Mesendoderm (in vitro differentiated cells): Measurements from ENCODE around the gene CCDC69.

Experiments used
- DNase-seq: peaks from one replicate; pipeline ENCODE4 v3.0.0; 2013
- H2AK5ac ChIP-seq: 2 replicates; pipeline ENCODE4 v1.6.1; 2013; ENCODE audit warnings: low read length, inconsistent platforms
- H2BK120ac ChIP-seq: 2 replicates; pipeline ENCODE4 v1.6.1; 2013; ENCODE audit warnings: low read depth, mild to moderate bottlenecking, low read length, moderate library complexity, mixed read lengths
- H2BK15ac ChIP-seq: replicated peaks from 2 replicates; pipeline ENCODE4 v1.6.1; 2013; ENCODE audit warnings: low read depth, mild to moderate bottlenecking, moderate library complexity
- H2BK5ac ChIP-seq: 2 replicates; pipeline ENCODE4 v1.6.1; 2013; ENCODE audit warnings: low read length, inconsistent platforms
- H3K18ac ChIP-seq: 2 replicates; pipeline ENCODE4 v1.6.1; 2013; ENCODE audit warnings: mild to moderate bottlenecking, low read length, mixed read lengths
- H3K23ac ChIP-seq: one replicate; pipeline ENCODE4 v1.6.1; 2013; ENCODE audit warnings: low read length
- H3K27ac ChIP-seq: 2 replicates; pipeline ENCODE4 v1.5.1; 2013; ENCODE audit warnings: low read depth, mild to moderate bottlenecking, inconsistent platforms, low read length, moderate library complexity
- H3K27me3 ChIP-seq: 2 replicates; pipeline ENCODE4 v1.6.1; 2013; ENCODE audit warnings: low read length, control low read depth, mild to moderate bottlenecking, inconsistent platforms; ENCODE audit not compliant: insufficient read depth, poor library complexity
- H3K36me3 ChIP-seq: 2 replicates; pipeline ENCODE4 v1.6.1; 2013; ENCODE audit warnings: low read length, inconsistent platforms; ENCODE audit not compliant: control insufficient read depth, insufficient read depth
- H3K4ac ChIP-seq: one replicate; pipeline ENCODE4 v1.6.1; 2013; ENCODE audit warnings: low read depth, mild to moderate bottlenecking, low read length, moderate library complexity
- H3K4me1 ChIP-seq: 2 replicates; pipeline ENCODE4 v1.6.1; 2013; ENCODE audit warnings: low read depth, low read length, inconsistent platforms; ENCODE audit not compliant: control insufficient read depth
- H3K4me2 ChIP-seq: 2 replicates; pipeline ENCODE4 v1.6.1; 2013; ENCODE audit warnings: low read length
- H3K4me3 ChIP-seq: 2 replicates; pipeline ENCODE4 v1.5.1; 2013; ENCODE audit warnings: mild to moderate bottlenecking, low read length
- H3K56ac ChIP-seq: one replicate; pipeline ENCODE4 v1.6.1; 2013; ENCODE audit warnings: low read length
- H3K79me1 ChIP-seq: 2 replicates; pipeline ENCODE4 v1.6.1; 2013; ENCODE audit warnings: low read length, inconsistent platforms
- H3K79me2 ChIP-seq: 2 replicates; pipeline ENCODE4 v1.6.1; 2013; ENCODE audit warnings: mild to moderate bottlenecking, low read length; ENCODE audit not compliant: control insufficient read depth, insufficient read depth
- H3K9ac ChIP-seq: 2 replicates; pipeline ENCODE4 v1.6.1; 2013; ENCODE audit warnings: low read length, inconsistent platforms
- H4K5ac ChIP-seq: one replicate; pipeline ENCODE4 v1.6.1; 2013; ENCODE audit warnings: low read length
- H4K8ac ChIP-seq: one replicate; pipeline ENCODE4 v1.6.1; 2013; ENCODE audit warnings: low read depth, mild to moderate bottlenecking, control low read depth, low read length, moderate library complexity
- WGBS: extraction: QIAGEN DNeasy Blood & Tissue Kit; methylation state at CpG from one replicate; pipeline ENCODE4 v1.1.7; 2013; ENCODE audit warnings: low lambda C conversion rate, missing lambda C conversion rate; ENCODE audit not compliant: insufficient coverage; ENCODE audit errors: extremely low coverage; 5-methylcytosine and 5-hydroxymethylcytosine counted together

CCDC69 gene

GRCh38 chr5:151156507-151157420 lies 67.1 kb downstream of the CCDC69 start:
- H2BK120ac ChIP-seq, result peak overlapping the region; percentile 54
- H2BK15ac ChIP-seq, result no peak overlapping the region
- H3K18ac ChIP-seq, result peak overlapping the region; percentile 52
- H3K4me3 ChIP-seq, result peak overlapping the region; percentile 84
- WGBS, result no CpG with 5 or more reads among the region's 20 CpGs
- peak overlapping the region; percentile 57 for H3K4ac ChIP-seq
- peak overlapping the region; percentile 39 for H2BK5ac ChIP-seq
- H3K79me1 ChIP-seq, result peaks cover 32% of the 10 kb centered on the region
- H3K27me3 ChIP-seq, result no peaks in the 10 kb centered on the region
- peaks cover 26% of the 10 kb centered on the region for H3K4me1 ChIP-seq
- peak overlapping the region; percentile 69 for H3K23ac ChIP-seq
- H3K9ac ChIP-seq, result peak overlapping the region; percentile 96
- peaks cover 44% of the 10 kb centered on the region for H3K79me2 ChIP-seq
- DNase-seq, result peak; percentile 40
- peak overlapping the region; percentile 94 for H3K4me2 ChIP-seq
- no peak overlapping the region for H4K5ac ChIP-seq
- H4K8ac ChIP-seq, result no peak overlapping the region
- H3K56ac ChIP-seq, result peak overlapping the region; percentile 94
- H3K36me3 ChIP-seq, result no peaks in the 10 kb centered on the region
- peak overlapping the region; percentile 71 for H2AK5ac ChIP-seq
- peak overlapping the region; percentile 65 for H3K27ac ChIP-seq

- Histone ChIP-seq H4K5ac (no peak overlapping the region), H2BK120ac (no peak overlapping the region), H3K23ac (no peak overlapping the region), H3K18ac (peak overlapping the region; percentile 52), H3K4me3 (peak overlapping the region; percentile 4), H3K36me3 (no peaks in the 10 kb centered on the region), H3K56ac (peak overlapping the region; percentile 94), H2AK5ac (peak overlapping the region; percentile 40), H3K4ac (peak overlapping the region; percentile 44), H3K27me3 (no peaks in the 10 kb centered on the region), H3K4me2 (peak overlapping the region; percentile 94), H4K8ac (no peak overlapping the region), H3K79me1 (peaks cover 38% of the 10 kb centered on the region), H3K9ac (peak overlapping the region; percentile 96), H2BK5ac (peak overlapping the region; percentile 1), H3K79me2 (peaks cover 49% of the 10 kb centered on the region), H3K27ac (peak overlapping the region; percentile 65), H3K4me1 (peaks cover 33% of the 10 kb centered on the region), H2BK15ac (no peak overlapping the region)
- no CpG with 5 or more reads among the region's 9 CpGs for WGBS
- DNase-seq, result peak; percentile 63
These were observed 68.0 kb downstream of the CCDC69 start for GRCh38 chr5:151155775-151156506.

GRCh38 chr5:151154931-151155774 lies 68.7 kb downstream of the CCDC69 start:
- no peak overlapping the region for H2BK120ac ChIP-seq
- H3K27me3 ChIP-seq, result no peaks in the 10 kb centered on the region
- H3K79me2 ChIP-seq, result peaks cover 55% of the 10 kb centered on the region
- no peak overlapping the region for H3K4me3 ChIP-seq
- peaks cover 33% of the 10 kb centered on the region for H3K4me1 ChIP-seq
- no peaks in the 10 kb centered on the region for H3K36me3 ChIP-seq
- H3K23ac ChIP-seq, result no peak overlapping the region
- H3K79me1 ChIP-seq, result peaks cover 42% of the 10 kb centered on the region
- H3K27ac ChIP-seq, result no peak overlapping the region
- no peak overlapping the region for H2AK5ac ChIP-seq
- no peak overlapping the region for H4K8ac ChIP-seq
- no peak overlapping the region for H2BK15ac ChIP-seq
- no peak overlapping the region for H2BK5ac ChIP-seq
- DNase-seq, result no peak
- H3K9ac ChIP-seq, result peak overlapping the region; percentile 96
- no peak overlapping the region for H3K18ac ChIP-seq
- peak overlapping the region; percentile 94 for H3K4me2 ChIP-seq
- no peak overlapping the region for H3K4ac ChIP-seq
- no peak overlapping the region for H4K5ac ChIP-seq
- H3K56ac ChIP-seq, result peak overlapping the region; percentile 94
- no CpG with 5 or more reads among the region's 9 CpGs for WGBS

GRCh38 chr5:151153766-151154272 lies 70.1 kb downstream of the CCDC69 start:
- WGBS, result no CpG with 5 or more reads among the region's 3 CpGs
- Histone ChIP-seq H3K4me3 (no peak overlapping the region), H3K27ac (no peak overlapping the region)

DNA sequence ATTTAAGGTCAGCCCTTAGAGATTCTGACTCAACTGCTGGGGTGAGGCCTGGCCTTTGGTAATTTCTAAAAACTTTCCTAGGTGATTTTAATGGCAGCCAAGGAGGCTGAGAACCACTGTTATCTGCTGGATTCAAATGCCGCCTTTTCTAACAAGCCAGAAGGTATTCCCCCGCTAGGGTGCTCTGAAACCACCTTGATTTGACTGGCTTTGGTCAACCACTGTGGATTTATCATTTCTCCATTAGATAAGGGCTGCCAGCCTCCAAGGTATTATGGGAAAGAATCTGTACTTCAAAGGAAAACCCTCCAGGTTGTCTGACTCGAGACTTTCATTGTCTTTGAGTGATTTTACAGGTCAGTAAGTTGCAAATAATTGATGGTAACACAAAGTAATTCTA lies 70.6 kb downstream of the CCDC69 start:
- no peak overlapping the region for H3K18ac ChIP-seq
- DNase-seq, result peak; percentile 66
- H3K9ac ChIP-seq, result no peak overlapping the region
- no peak overlapping the region for H2BK5ac ChIP-seq
- peaks cover 43% of the 10 kb centered on the region for H3K79me1 ChIP-seq
- no peak overlapping the region for H3K23ac ChIP-seq
- H3K4me1 ChIP-seq, result peaks cover 31% of the 10 kb centered on the region
- no peak overlapping the region for H3K27ac ChIP-seq
- no peaks in the 10 kb centered on the region for H3K27me3 ChIP-seq
- WGBS, result no CpG with 5 or more reads among the region's 3 CpGs
- no peak overlapping the region for H3K4ac ChIP-seq
- no peak overlapping the region for H2BK15ac ChIP-seq
- H4K5ac ChIP-seq, result no peak overlapping the region
- no peak overlapping the region for H3K56ac ChIP-seq
- no peak overlapping the region for H3K4me2 ChIP-seq
- H3K4me3 ChIP-seq, result no peak overlapping the region
- H2AK5ac ChIP-seq, result no peak overlapping the region
- no peaks in the 10 kb centered on the region for H3K36me3 ChIP-seq
- H4K8ac ChIP-seq, result no peak overlapping the region
- no peak overlapping the region for H2BK120ac ChIP-seq
- H3K79me2 ChIP-seq, result peaks cover 59% of the 10 kb centered on the region

More at GRCh38 chr5:151153766-151154272, 70.1 kb downstream of the CCDC69 start:
- Histone ChIP-seq H2BK120ac (no peak overlapping the region), H2BK15ac (no peak overlapping the region), H3K23ac (no peak overlapping the region), H3K4me2 (no peak overlapping the region), H3K79me1 (peaks cover 42% of the 10 kb centered on the region), H4K5ac (no peak overlapping the region), H3K4ac (no peak overlapping the region), H3K79me2 (peaks cover 57% of the 10 kb centered on the region), H3K36me3 (no peaks in the 10 kb centered on the region), H2AK5ac (no peak overlapping the region), H3K9ac (no peak overlapping the region), H3K4me1 (peaks cover 33% of the 10 kb centered on the region), H3K27me3 (no peaks in the 10 kb centered on the region), H3K56ac (no peak overlapping the region), H3K18ac (no peak overlapping the region), H4K8ac (no peak overlapping the region), H2BK5ac (no peak overlapping the region)
- DNase-seq, result no peak
